Measurements from ENCODE around the gene SPACA1.

DNA sequence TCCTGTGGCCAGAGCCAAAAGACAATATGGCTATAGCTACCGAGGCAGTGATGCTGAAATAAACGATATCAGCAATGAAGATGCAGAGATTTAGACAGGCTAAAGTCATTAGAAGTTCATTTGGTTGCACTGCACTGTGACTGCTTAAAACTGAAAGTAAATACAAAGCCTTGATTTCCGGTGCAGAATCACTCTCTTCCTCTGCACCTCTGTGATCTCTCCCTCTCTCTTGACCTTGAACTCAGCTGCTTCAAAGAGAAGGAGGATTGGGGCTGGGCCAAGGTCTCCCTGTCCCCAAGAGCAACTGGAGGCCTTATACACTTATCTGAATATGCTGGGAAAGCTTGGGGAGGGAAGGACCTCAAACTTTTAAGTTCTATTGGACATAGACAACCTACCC, 34.6 kb upstream of the SPACA1 start:
- TF ChIP-seq, protein P1, sequence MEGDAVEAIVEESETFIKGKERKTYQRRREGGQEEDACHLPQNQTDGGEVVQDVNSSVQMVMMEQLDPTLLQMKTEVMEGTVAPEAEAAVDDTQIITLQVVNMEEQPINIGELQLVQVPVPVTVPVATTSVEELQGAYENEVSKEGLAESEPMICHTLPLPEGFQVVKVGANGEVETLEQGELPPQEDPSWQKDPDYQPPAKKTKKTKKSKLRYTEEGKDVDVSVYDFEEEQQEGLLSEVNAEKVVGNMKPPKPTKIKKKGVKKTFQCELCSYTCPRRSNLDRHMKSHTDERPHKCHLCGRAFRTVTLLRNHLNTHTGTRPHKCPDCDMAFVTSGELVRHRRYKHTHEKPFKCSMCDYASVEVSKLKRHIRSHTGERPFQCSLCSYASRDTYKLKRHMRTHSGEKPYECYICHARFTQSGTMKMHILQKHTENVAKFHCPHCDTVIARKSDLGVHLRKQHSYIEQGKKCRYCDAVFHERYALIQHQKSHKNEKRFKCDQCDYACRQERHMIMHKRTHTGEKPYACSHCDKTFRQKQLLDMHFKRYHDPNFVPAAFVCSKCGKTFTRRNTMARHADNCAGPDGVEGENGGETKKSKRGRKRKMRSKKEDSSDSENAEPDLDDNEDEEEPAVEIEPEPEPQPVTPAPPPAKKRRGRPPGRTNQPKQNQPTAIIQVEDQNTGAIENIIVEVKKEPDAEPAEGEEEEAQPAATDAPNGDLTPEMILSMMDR (IDR thresholded peaks at IDR 0.05; ENCODE audit: borderline replicate concordance, extremely low read depth, low read length, poor library complexity, severe bottlenecking): no peak
- TF ChIP-seq EZH2 (IDR thresholded peaks at IDR 0.05; ENCODE audit: borderline replicate concordance, low read depth, low read length, severe bottlenecking): no peak
